PC-3 (cell line): Measurements from ENCODE around the gene TAB3. TPM values are rescaled to one million over a fixed set of nuclear protein-coding genes. Genes with fewer than 3 reads are reported as not detected.

Source experiments
- ATAC-seq: fragments of 200-7000 bp; cut with Tn5 transposase; 2 replicates; pipeline ENCODE4 v1.9.1; 2020; ENCODE audit warnings: mild to moderate bottlenecking, moderate library complexity
- BruUV-seq: library from RNA; stranded (reverse); fragments of 400-500 nt; replicated peaks from 2 replicates; lab custom pipeline; 2021; lab: Mats Ljungman, UMichigan
- CTCF ChIA-PET: fragments of 300-600 bp; sonication (Branson Sonifier 250); formaldehyde crosslinking; loops from one replicate; lab custom pipeline; 2022; ENCODE audit warnings: antibody characterized with exemption; lab: Charles Lee
- POLR2A ChIA-PET: fragments of 300-600 bp; sonication (Branson Sonifier 250); formaldehyde crosslinking; loops from one replicate; lab custom pipeline; 2022; ENCODE audit warnings: antibody characterized with exemption; ENCODE audit not compliant: unreplicated experiment; lab: Charles Lee
- DNase-seq: peaks from one replicate; pipeline ENCODE4 v3.0.0-alpha.2; 2015
- H2AFZ ChIP-seq: fragments of 300-600 bp; sonication (generic); 2 replicates; pipeline ENCODE4 v1.6.0; 2016; ENCODE audit warnings: antibody characterized with exemption, low read length
- H3F3A ChIP-seq: fragments of 300-600 bp; sonication (generic); one replicate; pipeline ENCODE4 v1.6.0; 2017; ENCODE audit warnings: antibody characterized with exemption, low read length, control low read depth, mild to moderate bottlenecking; ENCODE audit not compliant: unreplicated experiment
- H3K27ac ChIP-seq: fragments of 300-600 bp; sonication (generic); 2 replicates; pipeline ENCODE4 v1.5.1; 2016; ENCODE audit warnings: mild to moderate bottlenecking, low read length
- H3K27me3 ChIP-seq: fragments of 300-600 bp; sonication (generic); 2 replicates; pipeline ENCODE4 v1.6.1; 2016; ENCODE audit warnings: low read length, mixed read lengths
- H3K36me3 ChIP-seq: fragments of 300-600 bp; sonication (generic); 2 replicates; pipeline ENCODE4 v1.6.1; 2016; ENCODE audit warnings: low read depth, mixed run types, low read length, mixed read lengths
- H3K4me1 ChIP-seq: fragments of 300-600 bp; sonication (generic); 2 replicates; pipeline ENCODE4 v1.5.1; 2016; ENCODE audit warnings: low read length; ENCODE audit not compliant: insufficient read depth
- H3K4me2 ChIP-seq: fragments of 300-600 bp; sonication (generic); 2 replicates; pipeline ENCODE4 v1.6.0; 2016; ENCODE audit warnings: low read length
- H3K4me3 ChIP-seq: fragments of 300-600 bp; sonication (generic); 2 replicates; pipeline ENCODE4 v1.5.1; 2016; ENCODE audit warnings: mild to moderate bottlenecking, low read length, mixed read lengths
- H3K79me2 ChIP-seq: fragments of 300-600 bp; sonication (generic); 2 replicates; pipeline ENCODE4 v1.6.1; 2017; ENCODE audit warnings: low read length, mixed read lengths
- H3K9ac ChIP-seq: fragments of 300-600 bp; sonication (generic); 2 replicates; pipeline ENCODE4 v1.6.0; 2016; ENCODE audit warnings: mild to moderate bottlenecking, low read length
- H3K9me2 ChIP-seq: fragments of 300-600 bp; sonication (generic); replicated peaks from 2 replicates; pipeline ENCODE4 v1.6.1; 2016; ENCODE audit warnings: mixed run types, low read length, mixed read lengths
- H3K9me3 ChIP-seq: fragments of 300-600 bp; sonication (generic); 2 replicates; pipeline ENCODE4 v1.6.1; 2016; ENCODE audit warnings: low read length, mixed read lengths
- H4K20me1 ChIP-seq: fragments of 300-600 bp; sonication (generic); 2 replicates; pipeline ENCODE4 v1.6.1; 2016; ENCODE audit warnings: low read length, mixed read lengths
- CTCF ChIP-seq: fragments of 300-600 bp; sonication (generic); conservative IDR thresholded peaks from 2 replicates; pipeline ENCODE4 v1.5.1; 2017; ENCODE audit warnings: antibody characterized with exemption, low read depth, mild to moderate bottlenecking, low read length
- EZH2 ChIP-seq: fragments of 300-600 bp; sonication (generic); IDR thresholded peaks from one replicate; pipeline ENCODE4 v1.6.1; 2017; ENCODE audit warnings: antibody characterized with exemption, mild to moderate bottlenecking, low read length; ENCODE audit not compliant: unreplicated experiment
- EZH2phosphoT487 ChIP-seq: fragments of 300-600 bp; sonication (generic); IDR thresholded peaks from 2 replicates; pipeline ENCODE4 v1.6.1; 2018; ENCODE audit warnings: mild to moderate bottlenecking, antibody characterized with exemption, low read length, borderline replicate concordance
- intact Hi-C: fragments of 100-400 bp; cut with micrococcal nuclease; formaldehyde crosslinking; loops from 2 replicates; pipeline ENCODE4 v1.9.0; 2023
- total RNA-seq: library from RNA; depleted of rRNA; stranded (reverse); fragments of >200 nt; gene quantifications from 2 replicates; pipeline ENCODE4 v1.2.3, GENCODE V29; 2014

The TAB3 gene
- total RNA-seq, 1 experiment from 2014 or later: 18.6 TPM

GRCh38 chrX:30865015-30865414 is 24.0 kb downstream of the TAB3 start:
- POLR2A ChIA-PET: no interaction called here
- H3K9ac ChIP-seq: no peak overlapping the region
- H3K9me2 ChIP-seq: no peaks in the 10 kb centered on the region
- H4K20me1 ChIP-seq: no peaks in the 10 kb centered on the region
- intact Hi-C loops: no loop called here
- no peak overlapping the region for H2AFZ ChIP-seq
- H3K27ac ChIP-seq: no peak overlapping the region
- no peaks in the 10 kb centered on the region for H3K9me3 ChIP-seq
- CTCF ChIA-PET: no interaction called here
- ATAC-seq (no peak), DNase-seq (peak; percentile 50)
- H3K4me2 ChIP-seq: no peak overlapping the region
- H3K36me3 ChIP-seq: no peaks in the 10 kb centered on the region; the same call in 1 of the 2 replicates
- no peaks in the 10 kb centered on the region for H3K27me3 ChIP-seq
- H3F3A ChIP-seq: no peaks in the 10 kb centered on the region
- H3K4me1 ChIP-seq: no peaks in the 10 kb centered on the region
- no peak overlapping the region for H3K4me3 ChIP-seq
- H3K79me2 ChIP-seq: no peaks in the 10 kb centered on the region
- no TSS peak for BruUV-seq
- TF ChIP-seq CTCF (peak; percentile 58; the same call in 1 of the 2 replicates), EZH2phosphoT487 (no peak), EZH2 (no peak)

- no peaks in the 10 kb centered on the region for H4K20me1 ChIP-seq
- H3K9me2 ChIP-seq: no peaks in the 10 kb centered on the region
- intact Hi-C loops: no loop called here
- H3K79me2 ChIP-seq: no peaks in the 10 kb centered on the region
- H3K4me2 ChIP-seq: no peak overlapping the region
- H3K9ac ChIP-seq: no peak overlapping the region
- H3F3A ChIP-seq: no peaks in the 10 kb centered on the region
- TF ChIP-seq EZH2 (no peak), CTCF (no peak), EZH2phosphoT487 (no peak)
- no peak overlapping the region for H2AFZ ChIP-seq
- POLR2A ChIA-PET: no interaction called here
- CTCF ChIA-PET: no interaction called here
- H3K36me3 ChIP-seq: no peaks in the 10 kb centered on the region; the same call in 1 of the 2 replicates
- no peak overlapping the region for H3K4me3 ChIP-seq
- H3K9me3 ChIP-seq: no peaks in the 10 kb centered on the region
- no peaks in the 10 kb centered on the region for H3K27me3 ChIP-seq
- no peak overlapping the region for H3K27ac ChIP-seq
- no TSS peak for BruUV-seq
- H3K4me1 ChIP-seq: no peaks in the 10 kb centered on the region
- DNase-seq: no peak
- ATAC-seq: no peak
These were observed 24.7 kb downstream of the TAB3 start for GRCh38 chrX:30864383-30864785.

DNA sequence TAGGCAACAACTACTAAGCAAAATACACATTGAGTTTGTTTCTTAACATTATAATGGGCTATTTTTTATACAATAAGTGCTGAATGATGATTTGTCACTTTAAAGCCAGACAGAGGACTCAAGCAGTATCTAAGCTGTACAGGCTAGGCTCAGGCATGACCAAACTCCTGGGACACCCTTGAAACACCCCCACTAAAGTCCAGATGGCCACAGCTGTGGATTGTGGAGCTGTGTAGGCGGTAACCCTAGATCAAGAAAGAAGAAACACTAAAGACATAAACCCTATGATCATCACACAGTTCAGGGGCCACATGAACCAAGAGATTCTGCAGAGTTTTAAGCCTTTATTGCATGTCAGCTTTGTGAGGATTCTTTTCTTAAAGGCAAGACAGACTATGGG is 25.1 kb downstream of the TAB3 start:
- Histone ChIP-seq H3K4me2 (no peak overlapping the region), H3K9me2 (no peaks in the 10 kb centered on the region), H3K4me1 (no peaks in the 10 kb centered on the region), H3K36me3 (no peaks in the 10 kb centered on the region; the same call in 1 of the 2 replicates), H3K9ac (no peak overlapping the region), H3K4me3 (no peak overlapping the region), H3K9me3 (no peaks in the 10 kb centered on the region), H4K20me1 (no peaks in the 10 kb centered on the region), H3K27ac (no peak overlapping the region), H3F3A (no peaks in the 10 kb centered on the region), H2AFZ (no peak overlapping the region), H3K27me3 (no peaks in the 10 kb centered on the region), H3K79me2 (no peaks in the 10 kb centered on the region)
- intact Hi-C loops: no loop called here
- ChIA-PET CTCF (no interaction called here), POLR2A (no interaction called here)
- ATAC-seq: no peak
- BruUV-seq: no TSS peak
- TF ChIP-seq CTCF: no peak
- no peak for TF ChIP-seq EZH2
- TF ChIP-seq EZH2phosphoT487: no peak
- DNase-seq: no peak
